ENCODE measurements around the gene RMND5B. TPM values are rescaled to one million over a fixed set of nuclear protein-coding genes. Genes with fewer than 3 reads are reported as not detected.

Gene RMND5B
- total RNA-seq, 2 experiments from 2014 or later = 3.7 to 5.6 TPM

DNA sequence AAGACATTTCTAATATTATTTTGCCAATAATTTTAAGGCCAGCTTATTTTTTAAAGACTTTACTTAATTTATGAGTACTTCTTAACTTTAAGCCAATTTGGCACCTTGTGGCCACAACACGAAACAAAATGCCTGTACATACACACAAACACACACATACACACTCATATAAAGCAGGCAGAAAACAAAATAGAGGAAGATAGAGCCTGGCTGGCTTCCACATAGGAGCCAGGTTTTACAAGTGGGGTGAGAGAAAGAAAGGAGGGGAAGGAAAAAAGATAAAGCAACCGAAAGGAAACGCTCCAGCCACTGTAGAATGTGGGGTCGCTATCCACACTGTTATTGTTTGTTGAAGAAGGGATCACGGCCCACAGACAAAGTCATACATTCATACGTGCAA, 46.0 kb downstream of the RMND5B start:
- H3K27me3 Mint-ChIP-seq = peaks cover 6% of the 10 kb centered on the region
- CTCF ChIA-PET = no interaction called here
- DNase-seq = no peak
- H3K9me3 Mint-ChIP-seq (ENCODE audit: low read depth) = no peaks in the 10 kb centered on the region
- H3K4me1 Mint-ChIP-seq = no peaks in the 10 kb centered on the region
- no peak overlapping the region for H3K27ac Mint-ChIP-seq
- no peak overlapping the region for H3K4me3 Mint-ChIP-seq
- no peak for ATAC-seq
- no peaks in the 10 kb centered on the region for H3K36me3 Mint-ChIP-seq

DNA sequence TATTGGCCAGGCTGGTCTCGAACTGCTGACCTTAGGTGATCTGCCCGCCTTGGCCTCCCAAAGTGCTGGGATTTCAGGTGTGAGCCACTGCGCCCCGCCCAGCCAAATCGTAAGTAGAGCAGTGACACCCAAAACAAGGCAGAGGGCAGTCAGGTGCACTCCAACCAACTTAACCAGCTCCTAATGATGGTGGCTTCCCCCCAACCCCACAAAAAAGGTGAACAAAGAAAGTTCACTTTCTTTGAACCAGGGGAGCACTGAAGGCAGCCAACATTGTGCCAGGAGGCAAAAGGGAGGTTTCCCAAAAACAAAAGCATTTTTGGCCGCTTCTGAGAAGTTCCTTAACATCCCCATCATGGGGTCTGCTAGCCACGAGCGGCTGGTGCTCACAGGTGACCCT, 46.8 kb downstream of the RMND5B start:
- no peaks in the 10 kb centered on the region for H3K9me3 Mint-ChIP-seq (ENCODE audit: low read depth)
- DNase-seq = no peak
- H3K4me3 Mint-ChIP-seq = no peak overlapping the region
- no peak for ATAC-seq
- H3K27me3 Mint-ChIP-seq = peaks cover 6% of the 10 kb centered on the region
- H3K36me3 Mint-ChIP-seq = no peaks in the 10 kb centered on the region
- CTCF ChIA-PET = no interaction called here
- peaks cover 7% of the 10 kb centered on the region for H3K4me1 Mint-ChIP-seq
- H3K27ac Mint-ChIP-seq = no peak overlapping the region

DNA sequence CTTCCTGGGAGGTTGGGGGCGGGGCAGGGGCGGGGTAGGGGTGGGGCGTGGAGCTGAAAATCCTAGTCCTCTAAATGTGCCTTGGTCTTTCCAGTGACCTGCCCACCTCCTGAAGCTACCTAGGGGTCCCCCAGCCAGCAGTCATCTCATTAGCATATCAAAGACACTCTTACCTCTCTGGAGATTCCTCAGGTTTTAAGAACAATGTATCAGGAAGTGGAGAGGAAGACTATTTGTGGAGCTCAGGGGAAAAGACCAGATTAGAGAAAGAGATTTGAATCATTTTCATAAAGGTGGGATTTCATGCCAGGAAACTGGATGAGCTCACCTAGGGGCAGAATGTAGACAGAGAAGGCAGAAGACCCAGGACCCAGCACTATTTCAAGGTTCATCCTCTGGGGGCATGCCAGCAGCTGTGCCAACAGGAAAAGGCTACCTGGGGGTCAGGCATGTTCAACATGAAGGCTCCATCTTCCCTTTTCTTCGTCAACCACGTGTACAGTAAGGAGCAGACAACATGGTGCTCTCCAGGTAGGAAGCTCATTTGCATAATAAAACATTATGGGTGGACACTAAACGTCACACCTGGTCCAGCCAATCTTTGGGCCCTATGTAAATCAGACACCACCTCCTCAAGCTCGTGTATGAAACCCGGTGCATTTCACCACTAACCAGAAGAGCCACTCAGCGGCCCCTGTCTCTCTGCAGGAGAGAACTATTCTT, 49.5 kb downstream of the RMND5B start:
- peaks cover 7% of the 10 kb centered on the region for H3K4me1 Mint-ChIP-seq
- H3K36me3 Mint-ChIP-seq = no peaks in the 10 kb centered on the region
- CTCF ChIA-PET = interaction anchor here (1.7 kb wide), 1 partner anchor 11 kb away, joined by 5 read pairs; no protein-coding TSS in a partner anchor
- no peak for ATAC-seq
- no peak overlapping the region for H3K27ac Mint-ChIP-seq
- H3K9me3 Mint-ChIP-seq (ENCODE audit: low read depth) = no peaks in the 10 kb centered on the region
- no peak for DNase-seq
- no peak overlapping the region for H3K4me3 Mint-ChIP-seq
- peaks cover 6% of the 10 kb centered on the region for H3K27me3 Mint-ChIP-seq

DNA sequence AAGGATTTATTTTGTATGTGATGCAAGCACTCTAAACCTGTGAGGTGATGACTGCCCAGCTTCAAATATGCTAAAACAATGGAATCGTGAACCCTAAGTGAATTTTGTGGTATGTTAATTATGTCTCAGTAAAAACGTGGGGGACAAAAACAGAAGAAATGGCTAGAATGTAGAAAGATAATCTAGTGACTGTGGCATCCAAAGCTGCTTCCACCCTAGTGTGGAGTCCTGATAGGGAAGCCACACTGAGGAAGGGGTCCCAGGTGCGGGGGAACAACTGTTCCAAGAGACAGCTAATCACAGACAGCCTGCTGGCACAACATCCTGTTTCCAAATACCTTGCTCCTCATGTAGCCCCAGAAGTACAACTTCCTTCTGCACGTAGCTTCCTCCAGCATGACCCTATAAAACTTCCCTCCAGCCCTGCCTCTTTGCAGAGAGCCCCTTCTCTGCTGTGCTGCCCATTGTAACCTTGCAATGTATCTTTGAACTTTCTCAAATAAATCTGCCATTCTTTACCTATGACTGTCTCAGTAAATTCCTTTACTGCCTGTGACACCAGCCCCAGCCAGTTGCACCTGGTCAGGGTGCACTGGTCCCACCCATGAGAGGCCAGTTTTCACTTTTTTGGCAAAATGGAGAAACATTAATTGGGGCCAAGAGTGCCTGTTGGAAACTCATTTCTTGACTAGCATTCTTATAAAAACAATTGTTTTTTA, 51.5 kb downstream of the RMND5B start:
- Mint-ChIP-seq H3K27me3 (peaks cover 4% of the 10 kb centered on the region), H3K27ac (no peak overlapping the region), H3K36me3 (no peaks in the 10 kb centered on the region), H3K9me3 (ENCODE audit: low read depth) (no peaks in the 10 kb centered on the region), H3K4me1 (peaks cover 7% of the 10 kb centered on the region), H3K4me3 (no peak overlapping the region)
- CTCF ChIA-PET = interaction anchor here (1.4 kb wide), 1 partner anchor 106 kb away, joined by 5 read pairs; no protein-coding TSS in a partner anchor
- no peak for ATAC-seq
- DNase-seq = no peak

DNA sequence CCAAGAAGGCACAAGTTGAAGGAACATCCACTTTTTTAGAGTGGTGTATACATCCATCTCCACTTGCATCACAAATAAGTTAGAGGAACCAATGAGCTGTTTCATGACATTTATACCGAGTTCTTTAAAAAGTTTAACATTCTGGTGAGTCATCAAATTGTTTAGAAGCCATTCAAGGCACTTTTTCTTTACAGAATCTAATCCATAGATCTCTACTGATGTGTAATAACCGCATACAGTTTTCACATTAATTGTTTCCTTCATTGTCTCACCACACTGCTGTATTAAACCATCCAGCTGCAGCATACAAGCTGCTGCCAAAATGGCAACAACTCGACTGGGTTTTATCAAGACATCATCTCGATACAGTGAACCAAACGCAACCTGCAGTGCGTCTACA, 55.6 kb downstream of the RMND5B start:
- ATAC-seq = no peak
- no peak for DNase-seq
- H3K4me3 Mint-ChIP-seq = no peak overlapping the region
- H3K27ac Mint-ChIP-seq = no peak overlapping the region
- peaks cover 8% of the 10 kb centered on the region for H3K27me3 Mint-ChIP-seq
- H3K9me3 Mint-ChIP-seq (ENCODE audit: low read depth) = no peaks in the 10 kb centered on the region
- CTCF ChIA-PET = no interaction called here
- H3K36me3 Mint-ChIP-seq = no peaks in the 10 kb centered on the region
- peaks cover 7% of the 10 kb centered on the region for H3K4me1 Mint-ChIP-seq

DNA sequence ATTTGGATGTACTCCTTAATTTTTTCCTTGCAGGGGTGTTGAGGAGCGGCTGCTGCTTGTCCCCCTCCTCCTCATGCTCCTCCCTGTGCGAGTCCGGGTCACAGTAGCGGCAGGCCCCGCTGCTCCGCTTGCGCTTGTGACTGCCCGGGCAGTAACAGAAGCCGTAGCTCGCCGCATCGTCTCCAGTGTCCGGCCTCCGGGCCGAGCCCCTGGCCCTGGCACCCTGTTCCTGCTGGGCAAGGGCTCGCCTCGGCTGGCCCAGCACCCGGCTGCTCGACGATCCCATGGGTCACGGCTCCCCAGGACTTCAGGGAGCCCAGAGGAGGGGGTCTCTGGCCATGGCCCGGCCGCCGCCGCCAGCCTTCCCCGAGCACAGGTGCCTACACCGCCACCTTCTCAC, 56.2 kb downstream of the RMND5B start, which contains the start of gene GMCL2:
TSS of gene GMCL2 (minus strand) at position 358 of the 400 bp plus-strand sequence. CDS start at position 286, 72 bp downstream.
- ATAC-seq = no peak
- Mint-ChIP-seq H3K9me3 (ENCODE audit: low read depth) (no peaks in the 10 kb centered on the region), H3K4me3 (no peak within 1 kb of the TSS)

DNA sequence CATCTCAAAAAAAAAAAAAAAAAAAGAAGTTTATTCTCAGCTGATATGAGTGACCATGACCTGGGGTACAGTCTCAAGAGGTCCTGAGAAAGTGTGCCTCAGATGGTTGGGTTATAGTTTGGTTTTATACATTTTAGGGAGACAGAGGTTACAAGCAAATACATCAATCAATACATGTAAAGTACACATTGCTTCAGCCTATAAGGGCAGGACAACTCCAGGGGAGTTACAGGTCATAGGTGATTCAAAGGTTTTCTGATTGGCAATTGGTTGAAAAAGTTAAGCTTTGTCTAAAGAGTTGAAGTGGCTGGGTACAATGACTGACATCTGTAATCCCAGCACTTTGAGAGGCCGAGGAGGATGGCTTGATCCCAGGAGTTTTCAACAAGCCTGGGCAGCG, 58.6 kb downstream of the RMND5B start:
- Mint-ChIP-seq H3K9me3 (ENCODE audit: low read depth) (no peaks in the 10 kb centered on the region), H3K27me3 (peaks cover 17% of the 10 kb centered on the region), H3K27ac (no peak overlapping the region), H3K36me3 (peaks cover 4% of the 10 kb centered on the region), H3K4me1 (peaks cover 19% of the 10 kb centered on the region), H3K4me3 (no peak overlapping the region)
- no peak for ATAC-seq
- CTCF ChIA-PET = interaction anchor here (0.9 kb wide), 1 partner anchor 15 kb away, joined by 3 read pairs; the partner anchor contains the start of gene HNRNPAB
- no peak for DNase-seq

More for the DNA sequence above, 56.2 kb downstream of the RMND5B start, which contains the start of gene GMCL2:
- CTCF ChIA-PET = no interaction called here
- H3K4me1 Mint-ChIP-seq = peaks cover 6% of the 10 kb centered on the region
- no peak within 1 kb of the TSS for H3K27ac Mint-ChIP-seq
- H3K27me3 Mint-ChIP-seq = peaks cover 8% of the 10 kb centered on the region
- H3K36me3 Mint-ChIP-seq = no peaks in the 10 kb centered on the region
- DNase-seq = no peak

DNA sequence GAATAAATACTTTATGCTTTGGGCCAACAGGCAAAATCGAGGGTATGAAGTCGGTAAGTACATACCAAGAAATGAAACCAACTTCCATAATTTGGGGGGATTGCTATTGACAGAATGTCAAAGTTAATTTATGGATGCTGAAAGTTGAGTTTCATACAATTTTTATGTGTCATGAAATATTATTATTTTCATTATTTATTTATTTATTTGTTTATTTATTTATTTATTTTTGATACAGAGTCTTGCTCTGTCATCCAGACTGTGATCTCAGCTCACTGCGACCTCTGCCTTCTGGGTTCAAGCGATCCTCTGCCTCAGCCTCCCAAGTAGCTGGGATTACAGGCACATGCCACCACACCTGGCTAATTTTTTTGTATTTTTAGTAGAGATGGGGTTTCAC, 60.8 kb downstream of the RMND5B start:
- peaks cover 23% of the 10 kb centered on the region for H3K4me1 Mint-ChIP-seq
- ATAC-seq (no peak), DNase-seq (no peak)
- H3K36me3 Mint-ChIP-seq = peaks cover 4% of the 10 kb centered on the region
- H3K27ac Mint-ChIP-seq = no peak overlapping the region
- H3K9me3 Mint-ChIP-seq (ENCODE audit: low read depth) = no peaks in the 10 kb centered on the region
- H3K27me3 Mint-ChIP-seq = peaks cover 20% of the 10 kb centered on the region
- CTCF ChIA-PET = no interaction called here
- H3K4me3 Mint-ChIP-seq = no peak overlapping the region

DNA sequence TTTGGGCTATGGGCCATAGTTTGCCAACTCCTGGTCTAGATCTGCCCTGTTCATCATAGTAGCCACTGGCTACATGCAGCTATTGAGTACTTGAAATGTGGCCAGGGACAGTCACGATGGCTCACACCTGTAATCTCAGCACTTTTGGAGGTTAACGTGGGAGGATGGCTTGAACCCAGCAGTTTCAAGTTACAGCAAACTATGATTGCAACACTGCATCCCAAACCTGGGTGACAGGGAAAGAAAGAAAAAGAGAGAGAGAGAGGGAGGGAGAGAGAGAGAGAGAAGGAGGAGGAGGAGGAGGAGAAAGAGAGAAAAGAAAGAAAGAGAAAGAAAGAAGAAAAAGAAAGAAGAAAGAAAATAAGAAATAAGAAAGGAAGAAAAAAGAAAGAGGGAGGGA, 61.4 kb downstream of the RMND5B start:
- Mint-ChIP-seq H3K27ac (no peak overlapping the region), H3K4me1 (peaks cover 23% of the 10 kb centered on the region), H3K36me3 (peaks cover 4% of the 10 kb centered on the region), H3K4me3 (no peak overlapping the region), H3K9me3 (ENCODE audit: low read depth) (no peaks in the 10 kb centered on the region), H3K27me3 (peaks cover 20% of the 10 kb centered on the region)
- no peak for DNase-seq
- CTCF ChIA-PET = no interaction called here
- ATAC-seq = no peak

DNA sequence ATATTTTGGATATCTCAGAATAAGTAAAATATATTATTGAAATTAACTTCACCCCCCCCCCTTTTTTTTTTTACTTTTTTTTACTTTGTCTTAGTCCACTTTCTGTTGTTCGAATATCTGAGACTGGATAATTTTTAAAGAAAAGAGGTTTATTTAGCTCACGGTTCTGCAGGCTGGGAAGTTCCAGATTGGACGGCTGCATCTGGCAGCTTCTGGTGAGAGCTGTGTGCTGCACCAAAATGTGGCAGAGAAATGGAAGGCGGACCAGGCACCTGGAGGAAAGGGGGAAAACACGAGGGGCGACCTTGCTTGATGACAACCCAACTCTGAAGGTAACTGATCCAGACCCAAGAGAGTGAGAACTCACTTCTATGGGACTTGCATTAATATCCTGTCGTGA, 62.0 kb downstream of the RMND5B start:
- Mint-ChIP-seq H3K4me1 (peaks cover 23% of the 10 kb centered on the region), H3K9me3 (ENCODE audit: low read depth) (no peaks in the 10 kb centered on the region), H3K27ac (no peak overlapping the region), H3K36me3 (peaks cover 4% of the 10 kb centered on the region), H3K27me3 (peaks cover 20% of the 10 kb centered on the region), H3K4me3 (no peak overlapping the region)
- no peak for ATAC-seq
- CTCF ChIA-PET = no interaction called here
- no peak for DNase-seq

DNA sequence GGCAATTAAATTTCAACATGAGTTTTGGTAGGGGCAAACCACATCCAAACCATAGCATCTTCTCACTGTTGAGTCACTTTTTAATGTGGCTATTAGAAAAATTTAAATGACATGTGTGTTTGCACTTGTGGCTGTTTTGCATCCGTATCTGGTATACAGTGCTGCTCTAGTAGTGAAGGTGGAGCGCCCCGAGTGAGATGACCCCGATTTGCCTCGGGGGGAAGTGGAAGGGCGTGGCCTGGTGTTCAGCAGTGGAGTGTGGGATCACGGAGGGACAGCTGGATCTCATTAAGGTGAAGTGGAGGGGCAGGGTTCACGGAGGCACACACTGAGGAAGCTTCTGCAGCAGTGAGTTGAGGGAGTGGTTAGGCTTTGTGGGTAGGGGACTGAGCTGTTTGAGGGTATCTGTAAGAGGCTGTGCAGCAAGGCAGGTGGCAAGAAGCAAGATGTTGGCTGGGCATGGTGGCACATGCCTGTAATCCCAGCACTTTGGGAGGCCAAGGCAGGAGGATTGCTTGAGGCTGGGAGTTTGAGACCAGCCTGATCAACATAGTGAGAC, 62.5 kb downstream of the RMND5B start:
- ATAC-seq = no peak
- peak overlapping the region; percentile 65 for H3K27ac Mint-ChIP-seq

DNA sequence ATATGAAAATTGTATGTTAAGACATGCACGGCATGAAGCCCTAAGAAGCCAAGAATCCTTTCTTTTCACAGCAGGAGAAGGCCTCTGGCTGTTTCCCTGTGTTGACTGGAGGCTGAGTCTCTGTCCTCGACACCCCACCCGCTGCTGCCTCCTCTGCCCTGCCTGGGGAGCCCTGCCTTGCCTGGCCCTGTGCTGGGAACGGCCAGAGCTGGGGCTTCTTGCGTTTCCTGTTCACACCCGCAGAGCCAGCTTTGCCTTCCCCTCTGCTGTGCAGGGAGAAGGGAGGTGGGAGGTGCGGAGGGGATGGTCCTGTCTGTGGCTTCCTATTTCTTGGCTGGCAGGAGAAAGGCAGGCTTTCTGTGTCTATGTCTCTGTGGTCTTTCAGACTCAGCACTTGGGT, 63.2 kb downstream of the RMND5B start:
- no peak for DNase-seq
- no peak overlapping the region for H3K4me3 Mint-ChIP-seq
- CTCF ChIA-PET = no interaction called here
- no peak overlapping the region for H3K27ac Mint-ChIP-seq
- peaks cover 4% of the 10 kb centered on the region for H3K36me3 Mint-ChIP-seq
- no peaks in the 10 kb centered on the region for H3K9me3 Mint-ChIP-seq (ENCODE audit: low read depth)
- H3K27me3 Mint-ChIP-seq = peaks cover 12% of the 10 kb centered on the region
- ATAC-seq = peak; percentile 71
- H3K4me1 Mint-ChIP-seq = peaks cover 23% of the 10 kb centered on the region

More for the DNA sequence above, 62.5 kb downstream of the RMND5B start:
- H3K27me3 Mint-ChIP-seq = peaks cover 19% of the 10 kb centered on the region
- no peaks in the 10 kb centered on the region for H3K9me3 Mint-ChIP-seq (ENCODE audit: low read depth)
- H3K4me1 Mint-ChIP-seq = peaks cover 23% of the 10 kb centered on the region
- H3K4me3 Mint-ChIP-seq = no peak overlapping the region
- peaks cover 4% of the 10 kb centered on the region for H3K36me3 Mint-ChIP-seq
- CTCF ChIA-PET = no interaction called here
- no peak for DNase-seq

DNA sequence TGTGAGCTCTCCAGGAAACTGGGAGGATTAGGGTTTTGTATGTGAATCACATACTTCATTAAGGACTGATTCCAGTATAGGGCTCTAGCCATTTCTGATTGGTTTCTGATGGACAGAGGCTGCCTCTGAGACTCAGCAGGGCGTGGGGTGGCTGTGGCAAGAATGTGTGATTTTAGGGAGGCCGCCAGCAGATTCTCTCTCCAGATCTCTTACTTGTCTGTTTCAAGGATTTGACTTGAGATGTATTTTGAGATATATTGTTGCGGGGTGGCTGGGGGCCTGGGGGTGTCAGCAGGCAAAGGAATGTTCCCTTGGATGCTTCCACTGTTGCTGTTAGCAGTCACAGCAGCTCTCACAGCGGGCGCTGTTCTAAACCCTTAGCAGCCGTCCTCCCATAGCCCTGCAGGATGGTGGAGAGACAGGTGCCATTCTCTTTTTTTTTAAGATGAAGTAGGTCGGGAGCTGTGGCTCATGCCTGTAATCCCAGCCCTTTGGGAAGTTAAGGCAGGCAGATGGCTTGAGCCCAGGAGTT, 65.5 kb downstream of the RMND5B start:
- no peak for ATAC-seq

More for the DNA sequence above, 65.5 kb downstream of the RMND5B start:
- peaks cover 23% of the 10 kb centered on the region for H3K4me1 Mint-ChIP-seq
- no peak overlapping the region for H3K27ac Mint-ChIP-seq
- no peak overlapping the region for H3K4me3 Mint-ChIP-seq
- CTCF ChIA-PET = no interaction called here
- H3K27me3 Mint-ChIP-seq = peaks cover 12% of the 10 kb centered on the region
- no peaks in the 10 kb centered on the region for H3K9me3 Mint-ChIP-seq (ENCODE audit: low read depth)
- DNase-seq = no peak
- peaks cover 4% of the 10 kb centered on the region for H3K36me3 Mint-ChIP-seq

All from activated CD8-positive, alpha-beta memory T cell treated with anti-CD3 and anti-CD28 coated beads, Interleukin-2, amount 10 ng/mL, durations not matched to agents 7 days and 5 days (primary cell).